OCI-LY3 (cell line): Measurements from ENCODE around the gene KCND2.

Experiments
- EZH2phosphoT487 ChIP-seq: fragments of 200-600 bp; shearing (Covaris generic); IDR thresholded peaks from 2 replicates; pipeline ENCODE4 v1.6.1; 2018; ENCODE audit warnings: antibody characterized with exemption, mixed run types, low read depth
- TF ChIP-seq, protein P1 (sequence below): fragments of 200-600, 300-600 bp; sonication (generic); IDR thresholded peaks from 2 replicates; pipeline ENCODE4 v1.5.1; 2014; ENCODE audit warnings: antibody characterized with exemption, low read length, low read depth

GRCh38 chr7:120360918-120361317 is 87.9 kb downstream of the KCND2 start:
- TF ChIP-seq, protein P1, sequence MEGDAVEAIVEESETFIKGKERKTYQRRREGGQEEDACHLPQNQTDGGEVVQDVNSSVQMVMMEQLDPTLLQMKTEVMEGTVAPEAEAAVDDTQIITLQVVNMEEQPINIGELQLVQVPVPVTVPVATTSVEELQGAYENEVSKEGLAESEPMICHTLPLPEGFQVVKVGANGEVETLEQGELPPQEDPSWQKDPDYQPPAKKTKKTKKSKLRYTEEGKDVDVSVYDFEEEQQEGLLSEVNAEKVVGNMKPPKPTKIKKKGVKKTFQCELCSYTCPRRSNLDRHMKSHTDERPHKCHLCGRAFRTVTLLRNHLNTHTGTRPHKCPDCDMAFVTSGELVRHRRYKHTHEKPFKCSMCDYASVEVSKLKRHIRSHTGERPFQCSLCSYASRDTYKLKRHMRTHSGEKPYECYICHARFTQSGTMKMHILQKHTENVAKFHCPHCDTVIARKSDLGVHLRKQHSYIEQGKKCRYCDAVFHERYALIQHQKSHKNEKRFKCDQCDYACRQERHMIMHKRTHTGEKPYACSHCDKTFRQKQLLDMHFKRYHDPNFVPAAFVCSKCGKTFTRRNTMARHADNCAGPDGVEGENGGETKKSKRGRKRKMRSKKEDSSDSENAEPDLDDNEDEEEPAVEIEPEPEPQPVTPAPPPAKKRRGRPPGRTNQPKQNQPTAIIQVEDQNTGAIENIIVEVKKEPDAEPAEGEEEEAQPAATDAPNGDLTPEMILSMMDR: no peak
- TF ChIP-seq EZH2phosphoT487: no peak
